Neuronal stem cell (in vitro differentiated cells): ENCODE results near the gene SORBS2.
A peak's percentile ranks its signal among the peaks of the same experiment; 100 is the strongest.

Experiments
- DNase-seq: peaks from one replicate; pipeline ENCODE4 v3.0.0-alpha.2; 2013; ENCODE audit warnings: low spot score
- H2AFZ ChIP-seq: one replicate; pipeline ENCODE4 v1.6.1; 2013; ENCODE audit warnings: mild to moderate bottlenecking, low read length, inconsistent platforms
- H2AK5ac ChIP-seq: 2 replicates; pipeline ENCODE4 v1.6.1; 2013; ENCODE audit warnings: low read depth, mild to moderate bottlenecking, inconsistent platforms, low read length, moderate library complexity, mixed read lengths
- H2BK120ac ChIP-seq: 2 replicates; pipeline ENCODE4 v1.6.1; 2013; ENCODE audit warnings: low read depth, mild to moderate bottlenecking, inconsistent platforms, low read length, moderate library complexity, mixed read lengths
- H2BK12ac ChIP-seq: one replicate; pipeline ENCODE4 v1.6.1; 2013; ENCODE audit warnings: low read length, inconsistent platforms
- H2BK15ac ChIP-seq: 2 replicates; pipeline ENCODE4 v1.6.1; 2013; ENCODE audit warnings: mild to moderate bottlenecking, low read length, inconsistent platforms, mixed read lengths
- H2BK5ac ChIP-seq: one replicate; pipeline ENCODE4 v1.6.1; 2013; ENCODE audit warnings: inconsistent platforms, mild to moderate bottlenecking, low read length, moderate library complexity
- H3K14ac ChIP-seq: one replicate; pipeline ENCODE4 v1.6.1; 2013; ENCODE audit warnings: low read length, inconsistent platforms
- H3K18ac ChIP-seq: 2 replicates; pipeline ENCODE4 v1.6.1; 2013; ENCODE audit warnings: low read length, inconsistent platforms
- H3K23ac ChIP-seq: 2 replicates; pipeline ENCODE4 v1.6.1; 2013; ENCODE audit warnings: low read depth, mild to moderate bottlenecking, mixed read lengths, low read length, inconsistent platforms; ENCODE audit not compliant: poor library complexity
- H3K27ac ChIP-seq: replicated peaks from 3 replicates; pipeline ENCODE4 v1.5.1; 2013; ENCODE audit warnings: low read length, inconsistent platforms
- H3K27me3 ChIP-seq, 3 experiments: 2 replicates each; pipeline ENCODE4 v1.6.1; 2013; ENCODE audit warnings: low read length in 3 of 3, mild to moderate bottlenecking in 2 of 3, inconsistent platforms in 1 of 3, low read depth in 1 of 3, mixed read lengths in 1 of 3, moderate library complexity in 1 of 3; ENCODE audit not compliant: control insufficient read depth in 3 of 3, insufficient read depth in 3 of 3
- H3K36me3 ChIP-seq, 2 donors: replicated peaks in 1 of 2; 2 replicates each; pipeline ENCODE4 v1.6.1; 2013; ENCODE audit warnings: low read length in 2 of 2; ENCODE audit not compliant: control insufficient read depth in 2 of 2, insufficient read depth in 2 of 2
- H3K4ac ChIP-seq: 2 replicates; pipeline ENCODE4 v1.6.1; 2013; ENCODE audit warnings: inconsistent platforms, mild to moderate bottlenecking, low read length, moderate library complexity
- H3K4me1 ChIP-seq, 2 donors: 1 replicate in 1 of 2; 2 replicates in 1 of 2; pipeline ENCODE4 v1.6.1; 2013; ENCODE audit warnings: low read length in 2 of 2, low read depth in 1 of 2; ENCODE audit not compliant: control insufficient read depth in 2 of 2, insufficient read depth in 1 of 2
- H3K4me2 ChIP-seq: one replicate; pipeline ENCODE4 v1.6.1; 2013; ENCODE audit warnings: mild to moderate bottlenecking, low read length, inconsistent platforms; ENCODE audit not compliant: insufficient read depth, poor library complexity, severe bottlenecking
- H3K4me3 ChIP-seq, 2 donors: 2 replicates each; pipeline ENCODE4 v1.5.1; 2013; ENCODE audit warnings: low read length in 2 of 2, mild to moderate bottlenecking in 2 of 2, inconsistent platforms in 1 of 2, moderate library complexity in 1 of 2
- H3K79me1 ChIP-seq: one replicate; pipeline ENCODE4 v1.6.1; 2013; ENCODE audit warnings: low read depth, mild to moderate bottlenecking, inconsistent platforms, low read length, moderate library complexity
- H3K9ac ChIP-seq: one replicate; pipeline ENCODE4 v1.6.1; 2013; ENCODE audit warnings: mild to moderate bottlenecking, low read depth, low read length, inconsistent platforms; ENCODE audit not compliant: poor library complexity
- H3K9me3 ChIP-seq, 2 donors: replicated peaks in 1 of 2; 2 replicates each; pipeline versions ENCODE3 to v1.6.1; 2013; ENCODE audit warnings: low read length in 2 of 2, mild to moderate bottlenecking in 2 of 2, inconsistent platforms in 1 of 2, low read depth in 1 of 2, mixed read lengths in 1 of 2, moderate library complexity in 1 of 2; ENCODE audit not compliant: control insufficient read depth in 2 of 2, insufficient read depth in 1 of 2
- H4K8ac ChIP-seq: one replicate; pipeline ENCODE4 v1.6.1; 2013; ENCODE audit warnings: low read depth, mild to moderate bottlenecking, inconsistent platforms, low read length, moderate library complexity
- H4K91ac ChIP-seq: one replicate; pipeline ENCODE4 v1.6.1; 2013; ENCODE audit warnings: low read length, low read depth, mild to moderate bottlenecking, inconsistent platforms; ENCODE audit not compliant: poor library complexity
- WGBS, 2 donors: extraction: QIAGEN DNeasy Blood & Tissue Kit; methylation state at CpG; one replicate each; pipeline ENCODE4 v1.1.7; 2013; ENCODE audit warnings: missing lambda C conversion rate in 2 of 2, mixed read lengths in 1 of 2; ENCODE audit not compliant: insufficient read length in 2 of 2, insufficient replicate concordance in 1 of 2; ENCODE audit errors: extremely low coverage in 2 of 2; 5-methylcytosine and 5-hydroxymethylcytosine counted together

The SORBS2 gene

DNA sequence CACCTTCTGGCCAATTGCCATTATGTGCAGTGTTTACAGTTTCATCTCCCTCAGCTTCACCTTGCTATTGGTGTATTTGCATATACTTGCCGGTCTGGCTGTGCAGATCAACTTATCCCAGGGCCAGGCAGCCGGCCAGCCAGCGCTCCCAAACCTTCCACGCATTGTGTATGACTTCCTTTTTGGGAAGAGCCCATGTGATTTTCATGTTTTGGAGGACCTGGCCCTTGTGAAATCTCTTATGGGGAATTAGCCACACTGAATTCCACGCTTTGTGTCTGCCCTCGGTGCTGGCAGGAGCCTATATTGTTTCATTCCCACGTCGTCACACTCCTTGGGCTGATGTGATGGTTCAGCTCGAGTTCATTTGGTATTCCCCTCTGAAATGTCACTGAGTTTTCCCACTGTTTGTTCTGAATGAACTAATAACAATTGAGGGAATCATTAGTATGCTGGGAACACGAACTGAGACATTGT, 270.7 kb downstream of the SORBS2 start:
- H3K27me3 ChIP-seq: peaks cover 0 to 48% (median 1%) of the 10 kb centered on the region in 3 experiments
- WGBS, 2 donors: no CpG with 5 or more reads among the region's 10 CpGs
- H3K4ac ChIP-seq: no peak overlapping the region
- peak overlapping the region in 1 of 2 donors; percentile 25 for H3K4me3 ChIP-seq
- DNase-seq: no peak
- no peak overlapping the region for H4K91ac ChIP-seq
- H2BK120ac ChIP-seq: no peak overlapping the region
- H2BK15ac ChIP-seq: no peak overlapping the region
- H3K14ac ChIP-seq: no peak overlapping the region
- no peaks in the 10 kb centered on the region for H3K36me3 ChIP-seq
- no peak overlapping the region for H2BK12ac ChIP-seq
- no peak overlapping the region for H2BK5ac ChIP-seq
- H2AK5ac ChIP-seq: no peak overlapping the region
- peak overlapping the region; percentile 86 for H2AFZ ChIP-seq
- no peak overlapping the region for H3K9ac ChIP-seq
- peaks cover 5 to 9% of the 10 kb centered on the region in 2 donors for H3K4me1 ChIP-seq
- no peak overlapping the region for H3K18ac ChIP-seq
- no peaks in the 10 kb centered on the region for H3K79me1 ChIP-seq
- no peak overlapping the region for H4K8ac ChIP-seq
- H3K9me3 ChIP-seq: no peaks in the 10 kb centered on the region
- H3K27ac ChIP-seq: no peak overlapping the region
- no peak overlapping the region for H3K4me2 ChIP-seq
- no peak overlapping the region for H3K23ac ChIP-seq

DNA sequence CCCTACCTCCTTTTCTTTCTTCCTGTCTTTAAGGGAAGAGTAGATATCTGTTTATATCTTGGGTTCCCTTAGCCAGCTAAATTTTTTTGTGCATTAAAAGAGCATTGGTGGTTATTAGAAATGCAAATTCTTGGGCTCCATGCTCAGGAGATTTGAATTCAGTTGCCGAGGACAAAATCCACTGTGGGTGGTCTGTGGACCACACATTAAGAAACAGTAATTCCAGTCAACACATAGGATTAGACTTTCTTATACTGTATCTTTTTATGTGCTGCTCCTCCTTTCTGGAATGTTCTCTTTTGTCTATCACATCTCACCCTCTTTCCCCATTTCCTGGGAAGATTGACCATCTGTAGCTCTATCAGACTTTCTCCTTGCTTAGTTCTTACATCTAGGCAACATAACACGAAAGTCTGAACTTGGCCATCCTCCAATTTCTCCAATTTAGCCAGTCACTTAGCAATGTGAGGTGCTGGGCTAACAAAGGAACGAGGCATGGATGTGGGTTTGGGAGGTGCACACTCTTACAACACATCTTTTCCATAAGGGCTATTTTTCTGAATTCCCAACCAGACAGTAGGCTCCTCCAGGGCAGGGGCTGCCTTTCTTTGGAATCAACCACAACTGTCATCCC, 271.4 kb downstream of the SORBS2 start:
- Histone ChIP-seq H4K8ac (no peak overlapping the region), H3K4me2 (no peak overlapping the region), H3K4ac (no peak overlapping the region), H2BK5ac (no peak overlapping the region), H3K27me3 (peaks cover 0 to 55% (median 6%) of the 10 kb centered on the region in 3 experiments), H2BK120ac (no peak overlapping the region), H3K18ac (no peak overlapping the region), H3K36me3 (no peaks in the 10 kb centered on the region), H3K9me3 (no peaks in the 10 kb centered on the region), H3K4me1 (peaks cover 5 to 9% of the 10 kb centered on the region in 2 donors), H3K23ac (no peak overlapping the region), H2BK15ac (no peak overlapping the region), H3K14ac (no peak overlapping the region), H2AK5ac (no peak overlapping the region), H3K27ac (no peak overlapping the region), H3K79me1 (no peaks in the 10 kb centered on the region), H4K91ac (no peak overlapping the region), H3K9ac (no peak overlapping the region), H2AFZ (peak overlapping the region; percentile 86), H2BK12ac (no peak overlapping the region), H3K4me3 (no peak overlapping the region)
- no CpG with 5 or more reads among the region's 3 CpGs for WGBS, 2 donors
- no peak for DNase-seq

DNA sequence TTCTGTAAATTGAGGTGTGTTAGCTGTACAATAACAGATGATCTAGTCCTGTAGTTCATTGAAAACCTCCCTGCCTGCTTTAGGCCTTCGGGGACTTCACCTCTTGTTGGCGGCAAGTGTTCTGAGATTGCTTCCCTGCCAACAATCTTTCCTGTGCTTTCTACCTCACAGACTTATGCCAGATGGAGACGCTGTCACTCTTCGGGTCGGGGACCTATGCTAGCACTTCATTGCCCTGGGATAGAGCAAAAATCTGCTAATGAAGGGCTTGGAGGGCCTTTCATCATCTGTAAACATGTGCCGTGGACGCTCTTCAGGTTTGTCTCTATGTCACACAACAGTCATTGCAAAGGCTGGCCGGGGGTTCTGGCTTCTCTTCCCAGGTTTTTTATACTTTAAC, 272.0 kb downstream of the SORBS2 start:
- no peak overlapping the region for H2AK5ac ChIP-seq
- peaks cover 5 to 9% of the 10 kb centered on the region in 2 donors for H3K4me1 ChIP-seq
- H2BK5ac ChIP-seq: no peak overlapping the region
- H3K4me2 ChIP-seq: no peak overlapping the region
- H3K27me3 ChIP-seq: peaks cover 0 to 54% (median 6%) of the 10 kb centered on the region in 3 experiments
- H3K14ac ChIP-seq: no peak overlapping the region
- H2BK15ac ChIP-seq: no peak overlapping the region
- DNase-seq: no peak
- H3K9me3 ChIP-seq: no peaks in the 10 kb centered on the region
- H3K18ac ChIP-seq: no peak overlapping the region
- no peak overlapping the region for H3K9ac ChIP-seq
- H4K91ac ChIP-seq: no peak overlapping the region
- no peak overlapping the region for H3K4ac ChIP-seq
- no peak overlapping the region for H3K27ac ChIP-seq
- no peak overlapping the region for H2AFZ ChIP-seq
- no CpG with 5 or more reads among the region's 8 CpGs for WGBS, 2 donors
- no peak overlapping the region for H4K8ac ChIP-seq
- H3K4me3 ChIP-seq: no peak overlapping the region
- no peak overlapping the region for H2BK12ac ChIP-seq
- H3K23ac ChIP-seq: no peak overlapping the region
- H3K36me3 ChIP-seq: no peaks in the 10 kb centered on the region
- H2BK120ac ChIP-seq: no peak overlapping the region
- H3K79me1 ChIP-seq: no peaks in the 10 kb centered on the region

DNA sequence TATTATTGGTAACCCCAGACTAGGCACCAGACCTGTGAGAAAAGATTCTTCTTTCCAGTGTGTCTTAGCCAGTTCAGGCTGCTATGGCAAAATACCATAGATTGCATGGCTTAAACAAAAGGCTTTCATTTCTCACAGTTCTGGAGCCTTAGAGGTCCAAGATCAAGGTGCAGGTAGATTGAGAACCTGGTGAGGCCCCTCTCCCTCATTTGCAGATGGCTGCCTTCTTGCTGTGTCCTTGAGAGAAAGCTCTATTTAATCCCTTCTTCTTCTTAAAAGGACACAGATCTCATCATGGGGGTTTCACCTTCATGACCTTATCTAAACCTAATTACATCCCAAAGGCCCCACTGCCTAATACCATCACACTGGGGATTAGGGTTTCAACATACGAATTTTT, 273.2 kb downstream of the SORBS2 start:
- Histone ChIP-seq H2BK5ac (no peak overlapping the region), H3K4me1 (peaks cover 5 to 11% of the 10 kb centered on the region in 2 donors), H3K18ac (no peak overlapping the region), H2AFZ (no peak overlapping the region), H3K9me3 (no peaks in the 10 kb centered on the region), H3K9ac (no peak overlapping the region), H4K91ac (no peak overlapping the region), H3K14ac (no peak overlapping the region), H3K79me1 (no peaks in the 10 kb centered on the region), H2BK120ac (no peak overlapping the region), H2AK5ac (no peak overlapping the region), H3K4me2 (no peak overlapping the region), H2BK15ac (no peak overlapping the region), H3K27me3 (peaks cover 0 to 64% (median 8%) of the 10 kb centered on the region in 3 experiments), H4K8ac (no peak overlapping the region), H2BK12ac (no peak overlapping the region), H3K36me3 (no peaks in the 10 kb centered on the region), H3K4me3 (no peak overlapping the region), H3K23ac (no peak overlapping the region), H3K27ac (no peak overlapping the region), H3K4ac (no peak overlapping the region)
- no peak for DNase-seq
- WGBS, 2 donors: no CpG with 5 or more reads among the region's 1 CpG
